Stimulated activated CD4-positive, alpha-beta T cell treated with anti-CD3 and anti-CD28 coated beads, TNF-alpha, amount 100 ng/mL, for 1 hour (primary cell): Measurements from ENCODE around the gene ADSL.

Experiments used
- DNase-seq, 3 donors: peaks; one replicate each; pipeline ENCODE4 v3.0.0-alpha.2; 2020; ENCODE audit warnings: low read depth in 3 of 3, low spot score in 1 of 3

ADSL gene

DNA sequence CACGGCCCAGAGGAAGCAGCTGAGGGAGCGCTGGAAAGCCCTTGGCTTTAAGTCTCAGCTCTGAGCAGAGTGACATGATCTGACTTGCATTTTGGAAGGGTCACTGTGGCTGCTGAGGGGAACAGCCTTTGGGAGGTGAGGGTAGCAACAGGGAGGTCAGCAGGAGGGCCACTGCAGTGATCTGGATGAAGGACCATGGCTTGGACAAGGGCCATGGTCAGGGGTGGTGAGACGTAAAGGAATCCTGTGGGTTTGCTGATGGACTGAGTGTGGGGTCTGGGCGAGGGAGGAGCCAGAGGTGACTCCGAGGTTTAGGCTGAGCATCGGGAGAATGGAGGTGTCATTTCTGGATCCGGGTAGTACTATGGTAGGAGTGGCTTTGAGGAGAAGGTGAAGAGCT lies 57.4 kb downstream of the ADSL start:
- no peak for DNase-seq

DNA sequence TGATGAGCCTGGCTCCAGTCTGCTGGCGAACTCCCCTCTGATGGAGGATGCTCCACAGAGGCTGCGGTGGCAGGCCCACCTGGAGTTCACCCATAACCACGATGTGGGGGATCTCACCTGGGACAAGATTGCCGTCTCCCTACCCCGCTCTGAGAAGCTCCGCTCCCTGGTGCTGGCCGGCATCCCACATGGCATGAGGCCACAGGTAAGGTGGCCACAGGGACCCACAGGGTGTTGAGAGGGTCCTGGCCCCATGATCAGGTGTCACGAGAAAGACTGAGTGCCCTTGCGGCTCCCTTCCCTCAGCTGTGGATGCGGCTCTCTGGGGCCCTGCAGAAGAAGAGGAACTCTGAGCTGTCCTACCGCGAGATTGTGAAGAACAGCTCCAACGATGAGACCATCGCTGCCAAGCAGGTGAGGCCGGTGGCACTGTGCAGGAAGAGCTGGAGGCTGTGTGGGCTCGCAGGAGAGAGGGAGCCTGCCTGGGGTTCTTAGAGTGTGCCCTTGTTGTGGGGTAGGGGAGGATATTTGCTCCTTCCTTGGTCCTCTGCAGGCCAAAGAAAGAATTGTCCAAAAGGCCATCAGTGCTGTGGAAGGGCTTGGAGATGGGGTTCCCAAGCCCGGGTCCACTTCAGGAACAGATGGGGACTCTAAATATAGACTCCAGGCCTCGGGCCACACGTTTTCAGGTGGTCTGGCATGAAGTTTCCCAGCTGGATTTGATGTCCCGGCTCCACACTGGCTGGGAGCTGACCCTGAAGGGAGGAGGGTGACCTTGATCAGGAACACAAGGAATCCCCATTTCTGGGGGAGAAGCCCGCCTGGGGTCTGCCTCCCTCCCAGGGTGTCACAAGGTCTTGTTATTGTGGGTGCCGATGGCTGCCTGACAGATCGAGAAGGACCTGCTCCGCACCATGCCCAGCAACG lies 58.2 kb downstream of the ADSL start:
- DNase-seq, result no peak

DNA sequence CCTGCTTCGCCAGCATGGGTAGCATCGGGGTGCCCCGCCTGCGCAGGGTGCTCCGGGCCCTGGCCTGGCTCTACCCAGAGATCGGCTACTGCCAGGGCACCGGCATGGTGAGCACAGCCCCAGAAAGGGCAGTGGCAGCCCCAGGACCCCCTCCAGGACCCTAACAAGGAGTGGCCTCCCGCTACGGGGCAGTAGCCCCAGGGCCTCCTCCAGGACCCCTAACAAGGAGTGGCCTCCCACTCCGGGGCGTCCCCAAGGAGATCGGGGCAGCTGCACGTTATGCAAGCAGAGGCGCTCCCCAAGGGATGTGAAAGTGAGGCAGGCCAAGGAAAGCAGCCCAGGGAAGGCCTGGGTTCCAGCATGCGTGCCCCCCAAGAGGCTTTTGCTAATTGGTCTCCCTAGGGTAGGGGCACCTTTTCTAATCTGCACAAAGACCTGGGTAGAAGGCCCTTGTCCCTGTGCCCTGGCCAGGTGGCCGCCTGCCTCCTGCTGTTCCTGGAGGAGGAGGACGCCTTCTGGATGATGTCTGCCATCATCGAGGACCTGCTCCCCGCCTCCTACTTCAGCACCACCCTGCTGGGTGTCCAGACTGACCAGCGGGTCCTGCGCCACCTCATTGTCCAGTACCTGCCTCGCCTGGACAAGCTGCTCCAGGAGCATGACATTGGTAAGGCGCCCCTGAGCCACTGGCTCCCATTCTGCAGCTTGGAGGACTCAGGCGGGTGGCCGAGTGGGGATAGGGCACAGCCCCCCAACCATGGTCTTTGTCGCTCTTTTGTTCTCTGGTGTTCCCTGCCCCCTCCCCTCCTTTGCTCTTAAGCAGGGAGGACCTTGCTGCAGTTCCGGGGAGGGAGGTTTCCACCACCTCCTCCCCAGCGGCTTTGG lies 59.1 kb downstream of the ADSL start:
- no peak for DNase-seq

DNA sequence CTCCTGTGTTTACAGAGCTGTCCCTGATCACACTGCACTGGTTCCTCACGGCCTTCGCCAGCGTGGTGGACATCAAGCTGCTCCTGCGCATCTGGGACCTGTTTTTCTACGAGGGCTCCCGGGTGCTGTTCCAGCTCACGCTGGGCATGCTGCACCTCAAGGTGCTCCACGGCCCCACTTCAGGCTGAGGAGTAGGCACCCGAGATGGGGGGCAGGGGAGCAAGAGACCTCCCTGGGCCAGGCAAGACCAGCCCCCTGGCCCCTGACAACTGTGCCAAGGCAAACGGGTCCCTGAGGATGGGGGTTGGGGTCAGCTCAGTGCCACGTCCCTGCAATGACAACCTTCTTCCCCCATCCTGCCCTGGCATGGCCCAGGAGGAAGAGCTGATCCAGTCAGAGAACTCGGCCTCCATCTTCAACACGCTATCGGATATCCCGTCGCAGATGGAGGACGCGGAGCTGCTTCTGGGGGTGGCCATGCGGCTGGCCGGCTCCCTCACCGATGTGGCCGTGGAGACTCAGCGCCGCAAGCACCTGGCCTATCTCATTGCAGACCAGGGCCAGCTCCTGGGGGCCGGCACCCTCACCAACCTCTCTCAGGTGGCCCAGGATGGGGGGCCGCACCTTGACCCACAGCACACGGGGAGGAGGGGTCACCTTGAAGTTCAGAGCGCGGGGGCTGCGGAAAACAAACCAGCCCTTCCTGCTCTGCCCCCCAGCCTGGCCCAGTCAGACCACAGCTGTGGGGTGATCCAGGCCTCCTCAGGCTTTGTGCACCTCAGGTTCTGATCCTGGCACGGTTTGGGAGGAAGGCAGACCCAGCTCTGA lies 60.0 kb downstream of the ADSL start:
- DNase-seq, result no peak

DNA sequence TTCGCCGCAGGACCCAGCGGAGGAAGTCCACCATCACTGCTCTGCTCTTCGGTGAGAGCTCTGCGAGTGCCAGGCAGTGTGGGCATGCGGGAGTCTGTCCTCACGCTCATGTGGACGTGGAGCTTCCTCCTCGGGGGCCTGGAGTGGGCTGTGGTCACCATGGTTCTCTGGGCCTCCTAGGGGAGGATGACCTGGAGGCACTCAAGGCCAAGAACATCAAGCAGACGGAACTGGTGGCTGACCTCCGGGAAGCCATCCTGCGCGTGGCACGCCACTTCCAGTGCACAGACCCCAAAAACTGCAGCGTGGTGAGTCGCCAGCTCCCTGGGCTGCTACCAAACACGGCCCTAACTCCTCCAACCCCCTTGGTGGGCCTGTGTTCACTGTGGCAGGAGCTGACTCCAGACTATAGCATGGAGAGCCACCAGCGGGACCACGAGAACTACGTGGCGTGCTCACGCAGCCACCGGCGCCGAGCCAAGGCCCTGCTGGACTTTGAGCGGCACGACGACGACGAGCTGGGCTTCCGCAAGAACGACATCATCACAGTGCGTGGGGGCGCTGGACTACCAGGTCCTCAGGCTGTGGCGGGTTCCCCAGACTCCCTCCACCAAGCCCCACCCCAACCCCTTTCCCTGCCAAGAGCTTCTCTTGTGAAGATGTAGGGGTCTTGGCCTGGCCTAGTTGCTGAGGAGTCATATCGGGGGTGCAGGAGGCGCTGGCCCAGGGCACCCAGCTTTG lies 60.9 kb downstream of the ADSL start:
- no peak for DNase-seq

DNA sequence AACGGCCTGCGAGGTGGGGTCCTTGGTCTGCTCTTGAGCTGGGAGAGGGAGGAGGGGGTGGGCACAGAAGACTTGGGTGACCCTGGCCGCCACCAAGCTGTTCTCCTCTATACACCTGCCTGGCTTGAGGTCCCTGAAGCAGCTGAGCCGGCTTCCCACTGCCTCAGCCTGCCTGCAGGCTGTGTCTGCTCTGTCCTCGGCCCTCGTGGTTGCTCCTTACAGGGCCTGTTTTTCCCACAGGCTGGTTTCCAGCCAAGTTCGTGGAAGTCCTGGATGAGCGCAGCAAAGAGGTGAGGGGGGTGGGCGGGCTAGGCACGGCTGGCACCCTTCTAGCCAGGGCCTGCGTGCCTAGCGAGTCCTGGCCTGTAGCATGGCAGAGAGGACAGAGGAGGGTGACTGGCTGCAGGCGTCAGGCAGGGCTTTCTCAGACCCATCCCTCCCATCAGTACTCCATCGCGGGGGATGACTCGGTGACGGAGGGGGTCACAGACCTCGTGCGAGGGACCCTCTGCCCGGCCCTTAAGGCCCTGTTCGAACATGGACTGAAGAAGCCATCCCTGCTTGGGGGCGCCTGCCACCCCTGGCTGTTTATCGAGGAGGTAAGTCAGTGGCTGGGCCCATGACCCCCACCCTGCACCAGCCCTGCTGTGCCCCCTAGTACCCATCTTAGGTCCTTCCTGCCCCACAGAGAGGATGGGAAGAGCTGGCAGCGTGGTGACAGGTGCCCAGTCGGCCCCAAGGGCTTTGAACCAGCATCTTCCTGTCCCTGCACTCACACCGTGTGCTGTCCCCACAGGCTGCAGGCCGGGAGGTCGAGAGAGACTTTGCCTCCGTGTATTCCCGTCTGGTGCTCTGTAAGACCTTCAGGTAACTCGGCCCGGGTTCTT lies 61.8 kb downstream of the ADSL start:
- no peak for DNase-seq

DNA sequence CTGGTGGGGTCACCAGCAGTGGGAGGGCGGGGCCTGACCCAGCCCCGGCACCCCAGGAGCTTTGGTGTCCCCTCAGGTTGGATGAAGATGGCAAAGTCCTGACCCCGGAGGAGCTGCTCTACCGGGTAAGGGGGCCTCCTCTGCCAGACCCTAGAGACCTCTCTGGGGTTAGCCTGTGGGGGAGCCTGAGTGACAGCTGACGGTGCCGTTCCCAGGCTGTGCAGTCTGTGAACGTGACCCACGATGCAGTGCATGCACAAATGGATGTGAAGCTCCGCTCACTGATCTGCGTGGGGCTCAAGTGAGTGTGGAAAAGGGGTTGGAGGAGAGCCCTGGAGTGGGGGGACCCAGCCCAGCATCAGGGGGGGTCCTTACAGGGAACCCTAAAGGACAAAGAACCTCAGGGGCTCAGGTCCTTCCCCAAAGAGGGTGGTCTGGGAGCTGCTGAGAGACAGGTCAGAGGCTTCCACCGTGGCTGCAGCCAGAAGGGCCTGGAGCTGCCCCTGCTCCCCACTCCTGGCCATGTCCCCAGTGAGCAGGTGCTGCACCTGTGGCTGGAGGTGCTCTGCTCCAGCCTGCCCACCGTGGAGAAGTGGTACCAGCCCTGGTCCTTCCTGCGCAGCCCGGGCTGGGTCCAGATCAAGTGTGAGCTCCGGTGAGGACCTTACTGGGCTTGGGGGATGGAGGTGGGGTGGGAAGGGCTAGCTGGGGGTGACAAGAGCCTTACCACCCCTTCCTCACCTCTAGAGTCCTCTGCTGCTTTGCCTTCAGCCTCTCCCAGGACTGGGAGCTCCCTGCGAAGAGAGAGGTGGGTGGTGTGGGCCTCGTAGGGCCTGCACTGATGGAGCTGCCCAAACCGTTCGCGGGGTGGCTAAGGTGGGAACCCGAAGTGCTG lies 62.7 kb downstream of the ADSL start:
- no peak for DNase-seq

DNA sequence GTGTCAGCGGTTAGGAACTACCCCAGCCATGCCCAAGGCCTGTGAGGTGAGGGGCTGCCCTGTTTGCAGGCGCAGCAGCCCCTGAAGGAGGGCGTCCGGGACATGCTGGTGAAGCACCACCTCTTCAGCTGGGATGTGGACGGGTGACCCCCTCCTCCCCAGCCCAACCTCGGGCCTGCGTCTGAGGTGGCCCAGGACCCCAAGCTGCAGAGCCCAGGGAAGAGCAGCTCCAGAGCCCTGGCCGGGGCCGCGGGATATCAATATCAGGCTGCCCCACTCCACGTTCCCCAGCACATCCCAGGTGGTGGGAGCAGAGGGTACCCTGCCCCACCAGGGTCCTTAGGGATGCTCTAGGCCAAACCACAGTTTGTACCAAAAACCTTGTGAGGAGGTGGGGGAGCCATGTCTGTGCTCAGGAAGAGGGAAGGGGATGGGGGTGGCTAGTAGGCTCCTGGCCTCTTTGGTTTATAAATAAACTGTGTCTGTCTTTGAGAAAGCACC lies 63.4 kb downstream of the ADSL start:
- no peak for DNase-seq

DNA sequence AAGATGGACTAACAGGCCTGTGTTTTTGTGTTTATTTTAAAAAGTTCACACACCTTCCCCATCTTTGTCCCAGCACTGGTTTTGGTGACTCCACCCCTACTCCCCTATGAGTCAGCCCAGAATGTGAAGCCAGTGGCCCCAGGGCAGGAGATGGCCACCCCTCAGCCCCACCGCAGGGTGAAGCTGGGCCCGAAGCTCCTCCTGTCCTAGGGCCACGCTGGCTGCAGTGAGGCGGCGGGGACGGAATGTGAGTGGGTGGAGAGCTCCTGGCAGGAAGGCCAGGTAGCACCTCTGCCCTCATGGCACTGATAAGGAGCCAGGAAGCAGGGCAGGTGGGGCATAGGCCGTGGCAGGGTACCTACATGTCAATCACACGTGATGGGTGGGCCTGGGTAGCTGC lies 64.0 kb downstream of the ADSL start:
- no peak for DNase-seq

DNA sequence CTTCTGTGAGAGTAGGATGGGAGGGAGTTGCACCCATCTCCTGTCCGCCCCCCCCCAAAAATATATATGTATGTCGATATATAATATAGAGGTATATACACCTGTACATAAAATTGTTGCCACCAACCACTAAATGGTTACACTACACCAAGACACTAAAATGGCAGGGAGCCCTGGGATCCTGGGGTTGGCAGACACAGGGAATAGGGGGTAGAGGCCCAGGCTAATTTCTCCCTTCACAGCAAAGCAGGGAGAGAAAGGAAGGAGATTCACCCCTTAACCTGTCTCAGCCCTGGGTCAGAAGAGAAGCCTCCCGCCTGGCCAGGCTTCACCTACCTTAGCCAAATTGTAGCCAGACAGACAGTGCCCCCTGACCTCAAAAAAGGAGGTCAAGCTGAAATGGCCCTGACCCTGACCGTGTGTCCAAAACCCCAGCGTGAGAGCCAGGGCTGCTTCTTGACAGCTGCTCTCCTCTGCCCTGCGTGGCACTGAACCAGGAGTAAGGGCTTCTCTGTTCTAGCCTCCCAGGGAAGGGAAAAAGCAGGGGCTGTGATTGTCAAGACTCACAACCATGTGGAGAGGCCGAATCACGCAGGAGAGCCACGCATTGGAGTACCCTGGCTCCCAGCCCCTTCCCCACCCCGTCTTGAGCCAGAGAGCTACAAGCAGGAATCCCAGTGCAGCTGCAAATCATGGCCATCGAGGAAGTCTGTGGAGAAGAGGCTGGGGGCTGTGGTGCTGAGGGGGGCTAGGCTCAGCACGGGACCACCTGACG lies 64.6 kb downstream of the ADSL start:
- no peak for DNase-seq

DNA sequence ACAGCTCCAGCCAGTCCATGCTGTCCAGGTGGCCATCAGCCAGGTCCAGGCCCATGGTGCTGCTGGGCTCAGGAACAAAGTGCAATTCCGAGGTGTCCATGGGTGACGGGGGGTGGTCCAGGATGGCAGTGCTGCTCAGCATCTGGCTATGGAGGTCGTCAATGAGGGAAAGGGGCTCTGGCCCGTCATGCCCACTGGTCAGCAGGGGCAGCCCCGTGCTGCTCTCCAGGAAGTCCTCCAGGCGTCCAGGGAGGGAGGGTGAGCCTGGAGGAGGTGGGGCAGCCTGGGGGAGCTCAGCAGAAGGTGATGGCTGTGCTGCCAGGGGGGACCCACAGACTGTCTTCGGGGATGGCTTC lies 65.2 kb downstream of the ADSL start:
- no peak for DNase-seq

DNA sequence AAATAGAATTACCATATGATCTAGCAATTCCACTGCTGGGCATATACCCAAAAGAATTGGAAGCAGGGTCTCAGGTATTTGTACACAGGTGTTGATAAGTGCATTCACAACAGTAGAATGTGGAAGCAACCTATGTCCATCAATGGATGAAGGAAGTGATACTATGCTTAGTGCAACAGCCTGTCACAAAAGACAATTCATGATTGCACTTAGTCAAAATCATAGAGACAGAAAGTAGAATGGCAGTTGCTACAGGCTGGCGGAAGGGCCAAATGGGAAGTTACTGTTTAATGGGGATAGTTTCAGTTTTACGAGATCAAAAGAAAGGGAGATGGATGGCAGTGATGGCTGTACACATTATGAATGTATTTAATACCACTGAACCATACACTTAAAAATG lies 66.1 kb downstream of the ADSL start:
- no peak for DNase-seq

DNA sequence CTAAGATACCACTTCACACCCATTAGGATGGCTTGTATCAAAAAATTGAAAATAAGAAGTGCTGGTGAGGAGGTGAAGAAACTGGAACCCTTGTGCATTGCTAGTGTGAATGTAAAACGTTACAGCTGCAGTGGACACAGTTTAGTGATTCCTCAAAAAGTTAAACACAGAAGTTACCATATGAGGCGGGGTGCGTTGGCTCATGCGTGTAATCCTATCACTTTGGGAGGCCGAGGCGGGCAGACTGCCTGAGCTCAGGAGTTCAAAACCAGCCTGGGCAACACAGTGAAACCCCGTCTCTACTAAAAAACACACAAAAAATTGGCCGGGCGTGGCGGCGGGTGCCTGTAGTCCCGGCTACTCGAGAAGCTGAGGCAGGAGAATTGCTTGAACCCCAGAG lies 67.6 kb downstream of the ADSL start:
- no peak for DNase-seq

DNA sequence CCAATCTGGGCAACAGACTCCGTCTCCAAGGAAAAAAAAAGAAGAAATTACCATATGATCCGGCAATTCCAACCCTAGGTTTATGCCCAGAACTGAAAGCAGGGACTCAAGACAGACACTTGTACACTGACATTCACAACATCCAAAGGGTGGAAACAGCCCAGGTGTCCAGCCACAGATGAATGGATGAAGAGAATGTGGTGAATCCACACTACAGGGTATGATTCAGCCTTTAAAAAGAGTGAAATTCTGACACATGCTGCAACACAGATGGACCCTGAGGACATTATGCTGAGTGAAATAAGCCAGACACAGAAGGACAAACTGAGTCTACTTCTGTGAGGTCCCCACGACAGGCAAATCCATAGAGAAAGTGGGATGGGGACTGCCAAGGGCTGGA lies 68.0 kb downstream of the ADSL start:
- no peak for DNase-seq

DNA sequence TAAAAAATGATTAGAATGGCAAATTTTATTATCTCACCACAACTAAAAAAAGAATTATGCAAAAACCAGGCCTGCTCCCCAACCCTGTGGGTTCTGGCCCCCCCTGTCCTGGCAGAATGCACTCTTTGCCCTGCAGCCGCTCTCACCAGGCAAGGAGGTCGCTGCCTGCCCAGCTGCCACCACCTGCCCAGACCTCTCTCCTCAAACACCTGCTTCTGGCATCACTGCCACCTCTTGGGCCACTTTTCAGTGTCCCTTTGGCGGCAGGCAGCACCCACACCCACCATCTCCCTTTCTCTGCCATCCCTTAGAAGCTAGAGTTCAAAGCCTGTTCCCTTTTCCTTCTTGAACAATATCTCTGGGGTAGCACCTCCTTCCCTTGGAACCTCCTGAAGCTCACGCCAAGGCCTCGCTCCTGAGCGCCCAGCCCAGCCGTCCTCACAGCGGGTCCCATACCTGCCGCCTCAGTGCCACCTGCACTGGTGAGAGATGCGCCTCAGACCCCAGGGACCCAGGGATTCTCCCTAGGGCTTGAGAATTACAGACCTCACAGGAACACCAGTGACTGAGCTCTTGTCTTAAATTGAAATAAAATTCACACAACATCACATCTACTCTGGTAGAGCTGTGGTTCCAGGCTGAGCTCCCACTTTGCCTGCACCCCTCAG lies 68.7 kb downstream of the ADSL start:
- no peak for DNase-seq

DNA sequence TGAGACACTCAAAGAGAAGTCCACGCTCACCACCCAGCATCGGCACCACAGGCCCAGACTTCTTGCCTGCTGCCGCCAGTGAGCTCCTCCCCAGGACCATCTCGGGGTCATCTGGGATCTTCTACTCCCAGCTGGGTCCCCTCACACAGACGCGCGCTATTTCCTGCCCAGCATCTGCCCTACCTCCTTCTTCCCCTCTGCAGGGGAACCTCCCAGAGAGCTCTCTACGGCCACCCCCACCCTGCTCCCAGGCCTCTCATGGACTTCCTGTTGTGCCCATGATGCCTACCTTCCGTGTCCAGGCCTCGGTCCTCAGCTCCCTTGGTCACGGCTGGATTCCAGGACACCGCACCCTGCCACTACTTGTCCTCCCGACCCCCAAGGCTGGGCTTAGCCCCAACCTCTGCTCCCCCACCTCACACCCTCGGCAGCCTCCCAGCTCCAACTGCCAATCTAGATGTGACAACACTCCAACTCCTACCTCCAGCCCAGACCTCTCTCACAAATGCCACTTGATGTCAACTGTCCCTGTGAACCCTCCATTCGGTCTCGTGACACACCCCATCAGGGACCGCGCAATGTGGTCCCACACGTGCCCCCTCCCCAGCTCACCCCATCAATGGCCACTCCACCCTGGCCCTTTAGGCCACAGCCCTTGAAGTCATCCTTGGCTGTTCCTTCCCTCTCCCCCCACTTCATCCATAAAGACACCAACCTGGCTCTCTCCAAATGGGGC lies 69.4 kb downstream of the ADSL start:
- no peak for DNase-seq

DNA sequence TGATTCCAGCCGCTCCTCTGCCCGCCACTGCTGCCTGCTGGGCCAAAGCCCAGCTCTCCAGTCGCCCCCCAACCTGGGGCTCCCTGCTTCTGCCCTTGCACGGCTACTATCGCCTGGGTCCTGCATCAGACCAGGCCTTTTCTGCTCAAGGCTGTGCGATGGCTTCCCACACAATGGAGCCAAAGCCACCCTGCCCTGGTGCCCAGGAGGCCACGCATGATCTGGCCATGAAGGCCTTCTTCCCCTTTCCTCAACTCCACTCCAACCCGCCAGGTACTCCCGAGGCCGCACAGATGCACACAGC lies 69.9 kb downstream of the ADSL start:
- DNase-seq, result no peak
